OCI-LY1 (cell line): Measurements from ENCODE around the gene PTK7.

Source experiments
- H2AFZ ChIP-seq: fragments of 200-600 bp; sonication (generic), shearing (Covaris generic); 2 replicates; pipeline ENCODE4 v1.6.0; 2014; ENCODE audit warnings: antibody characterized with exemption, mild to moderate bottlenecking, low read length
- H3F3A ChIP-seq: fragments of 200-600 bp; sonication (generic), shearing (Covaris generic); 2 replicates; pipeline ENCODE4 v1.6.0; 2014; ENCODE audit warnings: mild to moderate bottlenecking, antibody characterized with exemption, low read length, moderate library complexity; ENCODE audit not compliant: insufficient read depth
- H3K27ac ChIP-seq: fragments of 200-600 bp; sonication (generic); 2 replicates; pipeline ENCODE4 v1.5.1; 2014; ENCODE audit warnings: low read length, mixed run types, mild to moderate bottlenecking, low read depth; ENCODE audit not compliant: poor library complexity, severe bottlenecking
- H3K27me3 ChIP-seq: fragments of 200-600 bp; sonication (generic); 2 replicates; pipeline ENCODE4 v1.6.0; 2014; ENCODE audit warnings: antibody characterized with exemption, mild to moderate bottlenecking, low read length, moderate library complexity; ENCODE audit not compliant: insufficient read depth
- H3K36me3 ChIP-seq: fragments of 200-600 bp; sonication (generic); 2 replicates; pipeline ENCODE4 v1.6.1; 2014; ENCODE audit warnings: mild to moderate bottlenecking, antibody characterized with exemption, low read length, moderate library complexity, mixed read lengths; ENCODE audit not compliant: insufficient read depth
- H3K4me1 ChIP-seq: fragments of 200-600 bp; sonication (generic); 2 replicates; pipeline ENCODE4 v1.5.1; 2014; ENCODE audit warnings: mild to moderate bottlenecking, low read length, moderate library complexity; ENCODE audit not compliant: insufficient read depth, severe bottlenecking
- H3K4me2 ChIP-seq: fragments of 200-600 bp; sonication (generic), shearing (Covaris generic); 2 replicates; pipeline ENCODE4 v1.6.1; 2014; ENCODE audit warnings: low read length
- H3K4me3 ChIP-seq: fragments of 200-600 bp; sonication (generic); 2 replicates; pipeline ENCODE4 v1.5.1; 2014; ENCODE audit warnings: low read length, low read depth, mild to moderate bottlenecking, mixed read lengths; ENCODE audit not compliant: poor library complexity, severe bottlenecking
- H3K79me2 ChIP-seq: fragments of 200-600 bp; shearing (Covaris generic); 2 replicates; pipeline ENCODE4 v1.6.1; 2016; ENCODE audit warnings: mixed run types, low read length, mixed read lengths; ENCODE audit not compliant: insufficient read depth
- H3K9ac ChIP-seq: fragments of 200-600 bp; sonication (generic), shearing (Covaris generic); 2 replicates; pipeline ENCODE4 v1.6.1; 2014; ENCODE audit warnings: mild to moderate bottlenecking, low read length, mixed read lengths
- H3K9me2 ChIP-seq: fragments of 200-600 bp; sonication (generic), shearing (Covaris generic); 2 replicates; pipeline ENCODE4 v1.6.1; 2014; ENCODE audit warnings: low read depth, mild to moderate bottlenecking, low read length, mixed read lengths
- H3K9me3 ChIP-seq: fragments of 200-600 bp; shearing (Covaris generic); 2 replicates; pipeline ENCODE4 v1.6.1; 2014; ENCODE audit warnings: low read length, mixed read lengths
- H4K20me1 ChIP-seq: fragments of 200-600 bp; sonication (generic), shearing (Covaris generic); 2 replicates; pipeline ENCODE4 v1.6.0; 2016; ENCODE audit warnings: mild to moderate bottlenecking, low read length; ENCODE audit not compliant: insufficient read depth
- CTCF ChIP-seq: fragments of 200-600 bp; sonication (generic), shearing (Covaris generic); IDR thresholded peaks from 2 replicates; pipeline ENCODE4 v1.5.1; 2017; ENCODE audit warnings: mild to moderate bottlenecking, antibody characterized with exemption, low read length, moderate library complexity, mixed read lengths
- EZH2 ChIP-seq: fragments of 200-600 bp; sonication (generic), shearing (Covaris generic); IDR thresholded peaks from 2 replicates; pipeline ENCODE4 v1.8.0; 2017; ENCODE audit warnings: borderline replicate concordance, mixed run types, mild to moderate bottlenecking, antibody characterized with exemption, low read length, moderate library complexity, mixed read lengths

The PTK7 gene

GRCh38 chr6:43141644-43142043, 65.5 kb downstream of the PTK7 start:
- H3K27me3 ChIP-seq: no peaks in the 10 kb centered on the region
- H3K27ac ChIP-seq: no peak overlapping the region
- no peaks in the 10 kb centered on the region for H3K79me2 ChIP-seq
- no peaks in the 10 kb centered on the region for H3K36me3 ChIP-seq
- no peaks in the 10 kb centered on the region for H3K9me3 ChIP-seq
- no peak overlapping the region for H3K9ac ChIP-seq
- H3F3A ChIP-seq: no peaks in the 10 kb centered on the region
- H3K4me2 ChIP-seq: no peak overlapping the region
- TF ChIP-seq EZH2: no peak
- TF ChIP-seq CTCF: no peak
- H3K4me3 ChIP-seq: no peak overlapping the region
- H3K4me1 ChIP-seq: peaks cover 9% of the 10 kb centered on the region
- H3K9me2 ChIP-seq: no peaks in the 10 kb centered on the region
- no peaks in the 10 kb centered on the region for H4K20me1 ChIP-seq
- no peak overlapping the region for H2AFZ ChIP-seq

GRCh38 chr6:43142101-43142500, 66.0 kb downstream of the PTK7 start:
- H2AFZ ChIP-seq: no peak overlapping the region
- no peaks in the 10 kb centered on the region for H3K9me2 ChIP-seq
- no peaks in the 10 kb centered on the region for H4K20me1 ChIP-seq
- H3F3A ChIP-seq: no peaks in the 10 kb centered on the region
- H3K27me3 ChIP-seq: no peaks in the 10 kb centered on the region
- H3K9ac ChIP-seq: no peak overlapping the region
- H3K79me2 ChIP-seq: no peaks in the 10 kb centered on the region
- no peaks in the 10 kb centered on the region for H3K9me3 ChIP-seq
- no peak overlapping the region for H3K4me2 ChIP-seq
- TF ChIP-seq CTCF (no peak), EZH2 (no peak)
- no peaks in the 10 kb centered on the region for H3K36me3 ChIP-seq
- H3K4me3 ChIP-seq: no peak overlapping the region
- peaks cover 9% of the 10 kb centered on the region for H3K4me1 ChIP-seq
- no peak overlapping the region for H3K27ac ChIP-seq

- H3K9me3 ChIP-seq: no peaks in the 10 kb centered on the region
- no peaks in the 10 kb centered on the region for H4K20me1 ChIP-seq
- no peak overlapping the region for H3K27ac ChIP-seq
- peak overlapping the region; percentile 45 for H3K4me2 ChIP-seq
- no peaks in the 10 kb centered on the region for H3K9me2 ChIP-seq
- no peaks in the 10 kb centered on the region for H3K79me2 ChIP-seq
- H3K27me3 ChIP-seq: no peaks in the 10 kb centered on the region
- no peaks in the 10 kb centered on the region for H3F3A ChIP-seq
- no peak for TF ChIP-seq EZH2
- peak; percentile 89 for TF ChIP-seq CTCF
- no peak overlapping the region for H2AFZ ChIP-seq
- H3K4me3 ChIP-seq: no peak overlapping the region
- H3K4me1 ChIP-seq: peaks cover 9% of the 10 kb centered on the region
- H3K9ac ChIP-seq: no peak overlapping the region; the same call in 1 of the 2 replicates
- no peaks in the 10 kb centered on the region for H3K36me3 ChIP-seq
Observed at GRCh38 chr6:43143235-43144128, 67.4 kb downstream of the PTK7 start.
